Stimulated activated memory B cell treated with anti-CD40 and anti-IgM and Interleukin-4, amounts not matched to agents 10 μg/mL and 1 μg/mL and 100 μg/mL, for 72 hours (primary cell): ENCODE results near the gene DGKD.

Source experiments
- ATAC-seq: fragments of 150-1000 bp; cut with Tn5 transposase; 2 replicates; pipeline ENCODE4 v1.10.0; 2021
- H3K27ac Mint-ChIP-seq: one replicate; pipeline ENCODE4 v1.8.0; 2022; ENCODE audit warnings: mild to moderate bottlenecking, mixed read lengths
- H3K27me3 Mint-ChIP-seq: one replicate; pipeline ENCODE4 v1.8.0; 2022; ENCODE audit warnings: mixed read lengths
- H3K36me3 Mint-ChIP-seq: one replicate; pipeline ENCODE4 v1.8.0; 2022; ENCODE audit warnings: mixed read lengths
- H3K4me1 Mint-ChIP-seq: one replicate; pipeline ENCODE4 v1.8.0; 2022; ENCODE audit warnings: mixed read lengths
- H3K4me3 Mint-ChIP-seq: one replicate; pipeline ENCODE4 v1.8.0; 2022; ENCODE audit warnings: mild to moderate bottlenecking, moderate library complexity, mixed read lengths
- H3K9me3 Mint-ChIP-seq: one replicate; pipeline ENCODE4 v1.8.0; 2022; ENCODE audit warnings: mixed read lengths

Gene DGKD

GRCh38 chr2:233349005-233349998 is 5.0 kb upstream of the DGKD start:
- peak overlapping the region; percentile 6 for H3K4me3 Mint-ChIP-seq
- peak; percentile 82 for ATAC-seq
- H3K4me1 Mint-ChIP-seq, result peaks cover 76% of the 10 kb centered on the region
- no peaks in the 10 kb centered on the region for H3K9me3 Mint-ChIP-seq
- peak overlapping the region; percentile 73 for H3K27ac Mint-ChIP-seq
- H3K27me3 Mint-ChIP-seq, result no peaks in the 10 kb centered on the region
- H3K36me3 Mint-ChIP-seq, result no peaks in the 10 kb centered on the region

DNA sequence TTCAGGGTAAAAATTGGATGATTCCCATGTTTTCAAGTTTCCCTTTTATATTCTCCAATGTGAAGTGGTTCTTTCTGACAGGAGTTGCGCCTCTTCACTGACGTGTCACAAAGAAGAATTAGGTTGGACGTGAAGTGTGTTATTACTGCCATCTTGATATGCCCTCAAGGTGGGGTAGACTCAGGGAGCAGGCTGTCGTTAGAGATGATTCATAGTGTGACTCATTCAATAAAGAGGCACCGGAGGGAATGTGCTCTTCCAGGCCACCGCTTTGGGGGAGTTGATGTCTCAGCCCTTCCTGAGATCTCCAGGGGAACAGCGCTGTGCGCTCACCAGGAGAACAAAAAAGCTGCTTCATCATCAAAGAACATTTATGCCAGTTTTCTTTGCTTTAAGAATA is 3.6 kb upstream of the DGKD start:
- no peaks in the 10 kb centered on the region for H3K27me3 Mint-ChIP-seq
- no peak for ATAC-seq
- H3K27ac Mint-ChIP-seq, result no peak overlapping the region
- peaks cover under 1% of the 10 kb centered on the region for H3K36me3 Mint-ChIP-seq
- peaks cover 83% of the 10 kb centered on the region for H3K4me1 Mint-ChIP-seq
- no peaks in the 10 kb centered on the region for H3K9me3 Mint-ChIP-seq
- H3K4me3 Mint-ChIP-seq, result no peak overlapping the region

- no peak for ATAC-seq
- H3K4me1 Mint-ChIP-seq, result peaks cover 87% of the 10 kb centered on the region
- no peaks in the 10 kb centered on the region for H3K9me3 Mint-ChIP-seq
- H3K36me3 Mint-ChIP-seq, result peaks cover 8% of the 10 kb centered on the region
- H3K4me3 Mint-ChIP-seq, result no peak overlapping the region
- H3K27ac Mint-ChIP-seq, result peak overlapping the region; percentile 99
- no peaks in the 10 kb centered on the region for H3K27me3 Mint-ChIP-seq
Measured at GRCh38 chr2:233351423-233351822, 2.9 kb upstream of the DGKD start.

GRCh38 chr2:233352141-233352842 is 2.0 kb upstream of the DGKD start:
- Mint-ChIP-seq H3K36me3 (peaks cover 8% of the 10 kb centered on the region), H3K27ac (peak overlapping the region; percentile 99), H3K9me3 (no peaks in the 10 kb centered on the region), H3K4me3 (peak overlapping the region; percentile 29), H3K4me1 (peaks cover 91% of the 10 kb centered on the region), H3K27me3 (no peaks in the 10 kb centered on the region)
- no peak for ATAC-seq

GRCh38 chr2:233353101-233353768 is 1.1 kb upstream of the DGKD start:
- peak overlapping the region; percentile 99 for H3K27ac Mint-ChIP-seq
- H3K4me1 Mint-ChIP-seq, result peaks cover 91% of the 10 kb centered on the region
- H3K27me3 Mint-ChIP-seq, result no peaks in the 10 kb centered on the region
- H3K36me3 Mint-ChIP-seq, result peaks cover 8% of the 10 kb centered on the region
- peak; percentile 2 for ATAC-seq
- no peaks in the 10 kb centered on the region for H3K9me3 Mint-ChIP-seq
- H3K4me3 Mint-ChIP-seq, result peak overlapping the region; percentile 87

DNA sequence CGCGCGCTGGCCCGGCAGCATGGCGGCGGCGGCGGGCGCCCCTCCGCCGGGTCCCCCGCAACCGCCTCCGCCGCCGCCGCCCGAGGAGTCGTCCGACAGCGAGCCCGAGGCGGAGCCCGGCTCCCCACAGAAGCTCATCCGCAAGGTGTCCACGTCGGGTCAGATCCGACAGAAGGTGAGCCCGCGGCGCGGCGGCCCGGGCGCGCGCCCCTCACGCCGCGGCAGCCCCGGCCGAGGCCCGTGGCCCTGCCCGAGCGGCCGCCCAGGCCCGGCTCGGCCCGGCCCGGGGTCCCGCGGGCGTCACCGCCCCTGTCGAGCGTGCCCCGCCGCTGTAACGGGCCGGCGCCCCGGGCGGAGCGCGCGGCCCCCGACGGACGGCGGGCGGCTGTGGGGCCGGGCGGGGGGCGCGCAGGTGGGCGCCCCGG is 218 bp downstream of the DGKD start:
- peak overlapping the region; percentile 99 for H3K27ac Mint-ChIP-seq
- H3K4me1 Mint-ChIP-seq, result peaks cover 91% of the 10 kb centered on the region
- no peaks in the 10 kb centered on the region for H3K27me3 Mint-ChIP-seq
- no peaks in the 10 kb centered on the region for H3K9me3 Mint-ChIP-seq
- ATAC-seq, result peak; percentile 60
- peak overlapping the region; percentile 71 for H3K4me3 Mint-ChIP-seq
- H3K36me3 Mint-ChIP-seq, result peaks cover 8% of the 10 kb centered on the region

DNA sequence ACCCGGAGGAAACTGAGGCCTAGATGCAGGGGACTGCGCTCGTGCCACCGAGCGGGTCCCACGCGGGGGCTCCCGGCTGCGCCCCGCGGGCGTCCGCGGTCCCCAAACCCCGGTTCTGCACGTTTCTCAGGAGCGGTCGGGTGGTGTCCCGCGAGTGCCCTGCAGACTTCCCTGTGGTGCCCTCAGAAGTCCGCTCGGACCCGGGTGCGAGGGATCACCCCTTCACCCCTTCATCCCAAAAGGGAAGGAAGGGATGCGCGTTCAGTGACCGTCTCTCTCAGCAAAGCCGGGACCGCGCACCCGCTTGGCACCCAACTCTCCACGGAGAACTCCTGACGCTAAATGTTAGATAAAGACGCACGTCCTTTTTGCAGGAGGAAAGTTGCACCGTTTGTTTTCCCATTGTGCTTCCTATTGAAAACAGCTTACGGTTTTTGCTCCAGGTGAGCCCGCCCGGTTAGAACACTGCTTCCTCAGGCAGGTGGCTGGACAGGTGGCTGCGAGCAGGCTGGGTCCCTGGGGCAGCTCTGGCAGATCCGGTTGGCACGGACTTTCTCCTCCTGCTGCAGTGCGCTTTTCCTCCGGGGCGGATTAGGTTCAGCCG is 779 bp downstream of the DGKD start:
- ATAC-seq, result peak; percentile 9
- Mint-ChIP-seq H3K36me3 (peaks cover 13% of the 10 kb centered on the region), H3K9me3 (no peaks in the 10 kb centered on the region), H3K27ac (peak overlapping the region; percentile 60), H3K4me3 (peak overlapping the region; percentile 88), H3K27me3 (no peaks in the 10 kb centered on the region), H3K4me1 (peaks cover 91% of the 10 kb centered on the region)

GRCh38 chr2:233355916-233356315 is 1.6 kb downstream of the DGKD start:
- ATAC-seq, result no peak
- Mint-ChIP-seq H3K27me3 (no peaks in the 10 kb centered on the region), H3K4me3 (peak overlapping the region; percentile 88), H3K4me1 (peaks cover 89% of the 10 kb centered on the region), H3K36me3 (peaks cover 20% of the 10 kb centered on the region), H3K27ac (peak overlapping the region; percentile 60), H3K9me3 (no peaks in the 10 kb centered on the region)

- Mint-ChIP-seq H3K36me3 (peaks cover 20% of the 10 kb centered on the region), H3K9me3 (no peaks in the 10 kb centered on the region), H3K27me3 (no peaks in the 10 kb centered on the region), H3K27ac (peak overlapping the region; percentile 60), H3K4me3 (peak overlapping the region; percentile 88), H3K4me1 (peaks cover 81% of the 10 kb centered on the region)
- ATAC-seq, result no peak
Measured at GRCh38 chr2:233356546-233357308, 2.4 kb downstream of the DGKD start.

DNA sequence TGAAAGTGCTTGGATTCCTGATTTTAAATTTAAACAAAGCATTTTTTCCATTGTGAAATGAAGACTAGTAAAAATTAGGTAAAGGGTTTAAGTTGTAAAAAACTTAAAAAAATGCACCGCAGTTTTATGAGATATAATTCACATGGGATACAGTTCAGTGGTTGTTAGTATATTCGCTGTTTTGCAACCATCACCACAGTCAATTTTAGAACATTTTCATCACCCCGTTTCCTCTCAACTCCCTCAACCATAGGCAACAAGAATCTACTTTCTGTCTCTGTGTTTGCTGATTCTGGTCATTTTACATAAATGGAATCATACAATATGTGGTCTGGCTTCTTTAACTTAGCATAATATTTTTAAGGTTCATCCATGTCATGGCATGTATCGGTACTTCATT is 4.0 kb downstream of the DGKD start:
- Mint-ChIP-seq H3K4me3 (peak overlapping the region; percentile 59), H3K27me3 (no peaks in the 10 kb centered on the region), H3K9me3 (peaks cover 3% of the 10 kb centered on the region), H3K4me1 (peaks cover 73% of the 10 kb centered on the region), H3K36me3 (peaks cover 29% of the 10 kb centered on the region), H3K27ac (peak overlapping the region; percentile 60)
- no peak for ATAC-seq

DNA sequence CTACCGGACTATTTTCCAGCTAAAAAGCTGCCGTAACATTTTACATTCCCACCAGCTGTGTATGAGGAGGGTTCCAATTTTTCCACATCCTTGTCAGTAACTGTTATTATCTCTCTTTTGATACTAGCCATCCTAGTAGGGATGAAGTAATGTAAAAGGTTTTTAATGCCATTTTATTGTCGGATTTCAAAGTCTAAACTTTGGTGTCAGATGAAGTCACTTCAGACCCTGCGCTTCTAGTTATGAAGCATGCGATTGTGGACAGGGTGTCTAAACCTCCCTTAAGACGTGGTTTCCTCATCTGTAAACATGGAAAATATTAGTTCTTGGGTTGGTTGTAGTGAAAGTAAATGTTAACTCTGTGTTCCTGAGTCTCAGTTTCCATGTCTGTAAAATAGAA is 4.7 kb downstream of the DGKD start:
- ATAC-seq, result no peak
- H3K36me3 Mint-ChIP-seq, result peaks cover 35% of the 10 kb centered on the region
- peaks cover 72% of the 10 kb centered on the region for H3K4me1 Mint-ChIP-seq
- peak overlapping the region; percentile 59 for H3K4me3 Mint-ChIP-seq
- H3K27ac Mint-ChIP-seq, result peak overlapping the region; percentile 60
- no peaks in the 10 kb centered on the region for H3K27me3 Mint-ChIP-seq
- H3K9me3 Mint-ChIP-seq, result peaks cover 7% of the 10 kb centered on the region

GRCh38 chr2:233359823-233360222 is 5.5 kb downstream of the DGKD start:
- Mint-ChIP-seq H3K36me3 (peaks cover 44% of the 10 kb centered on the region), H3K27ac (peak overlapping the region; percentile 60), H3K4me1 (peaks cover 77% of the 10 kb centered on the region), H3K27me3 (no peaks in the 10 kb centered on the region), H3K4me3 (no peak overlapping the region), H3K9me3 (peaks cover 11% of the 10 kb centered on the region)
- ATAC-seq, result no peak

GRCh38 chr2:233360771-233361176 is 6.5 kb downstream of the DGKD start:
- ATAC-seq, result no peak
- H3K9me3 Mint-ChIP-seq, result peaks cover 11% of the 10 kb centered on the region
- H3K27ac Mint-ChIP-seq, result peak overlapping the region; percentile 65
- H3K4me3 Mint-ChIP-seq, result no peak overlapping the region
- peaks cover 49% of the 10 kb centered on the region for H3K36me3 Mint-ChIP-seq
- H3K27me3 Mint-ChIP-seq, result no peaks in the 10 kb centered on the region
- H3K4me1 Mint-ChIP-seq, result peaks cover 76% of the 10 kb centered on the region

GRCh38 chr2:233361297-233361696 is 7.0 kb downstream of the DGKD start:
- Mint-ChIP-seq H3K9me3 (peaks cover 11% of the 10 kb centered on the region), H3K4me3 (no peak overlapping the region), H3K27me3 (no peaks in the 10 kb centered on the region), H3K36me3 (peaks cover 49% of the 10 kb centered on the region), H3K4me1 (peaks cover 76% of the 10 kb centered on the region), H3K27ac (peak overlapping the region; percentile 65)
- no peak for ATAC-seq
